ENCODE measurements around the gene GAPDH. TPM values are rescaled to one million over a fixed set of nuclear protein-coding genes. Genes with fewer than 3 reads are reported as not detected.
"Not testable (repeated sequence)": the region's sequence is repeated elsewhere in the genome, so short reads cannot be mapped to it uniquely, and the experiment has no call there.

Gene GAPDH
- polyA plus RNA-seq (ENCODE audit: insufficient read length in 4 of 4): 1,000 to 10,000 TPM; 1,811 to 2,323 (median 1,879) TPM

DNA sequence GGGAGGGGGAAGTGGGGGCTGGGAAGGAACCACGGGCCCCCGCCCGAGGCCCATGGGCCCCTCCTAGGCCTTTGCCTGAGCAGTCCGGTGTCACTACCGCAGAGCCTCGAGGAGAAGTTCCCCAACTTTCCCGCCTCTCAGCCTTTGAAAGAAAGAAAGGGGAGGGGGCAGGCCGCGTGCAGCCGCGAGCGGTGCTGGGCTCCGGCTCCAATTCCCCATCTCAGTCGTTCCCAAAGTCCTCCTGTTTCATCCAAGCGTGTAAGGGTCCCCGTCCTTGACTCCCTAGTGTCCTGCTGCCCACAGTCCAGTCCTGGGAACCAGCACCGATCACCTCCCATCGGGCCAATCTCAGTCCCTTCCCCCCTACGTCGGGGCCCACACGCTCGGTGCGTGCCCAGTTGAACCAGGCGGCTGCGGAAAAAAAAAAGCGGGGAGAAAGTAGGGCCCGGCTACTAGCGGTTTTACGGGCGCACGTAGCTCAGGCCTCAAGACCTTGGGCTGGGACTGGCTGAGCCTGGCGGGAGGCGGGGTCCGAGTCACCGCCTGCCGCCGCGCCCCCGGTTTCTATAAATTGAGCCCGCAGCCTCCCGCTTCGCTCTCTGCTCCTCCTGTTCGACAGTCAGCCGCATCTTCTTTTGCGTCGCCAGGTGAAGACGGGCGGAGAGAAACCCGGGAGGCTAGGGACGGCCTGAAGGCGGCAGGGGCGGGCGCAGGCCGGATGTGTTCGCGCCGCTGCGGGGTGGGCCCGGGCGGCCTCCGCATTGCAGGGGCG lies at the start of gene GAPDH:
TSS of gene GAPDH (plus strand) at position 595 of the 772 bp plus-strand sequence. CDS start 316 bp downstream, outside the sequence.
- peak; percentile 88 to 94 (median 92) for DNase-seq (ENCODE audit: low read depth in 4 of 4, low spot score in 3 of 4)

DNA sequence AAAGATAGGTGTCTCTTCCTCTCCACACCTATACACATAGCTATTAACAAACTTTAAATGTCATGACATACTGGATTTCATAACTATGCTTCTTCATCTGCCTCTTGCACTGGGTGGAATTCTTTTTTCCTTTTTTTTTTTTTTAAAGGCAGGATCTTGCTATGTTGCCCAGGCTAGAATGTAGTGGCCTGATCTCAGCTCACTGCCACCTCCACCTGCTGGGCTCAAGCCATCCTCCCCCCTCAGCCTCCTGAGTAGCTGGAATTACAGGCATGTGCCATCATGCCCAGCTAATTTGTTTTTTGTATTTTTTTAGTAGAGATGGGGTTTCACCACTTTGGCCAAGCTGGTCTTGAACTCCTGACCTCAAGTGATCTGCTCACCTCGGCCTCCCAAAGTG lies 46.1 kb upstream of the GAPDH start:
- no peak for DNase-seq (ENCODE audit: low read depth in 4 of 4, low spot score in 3 of 4)

DNA sequence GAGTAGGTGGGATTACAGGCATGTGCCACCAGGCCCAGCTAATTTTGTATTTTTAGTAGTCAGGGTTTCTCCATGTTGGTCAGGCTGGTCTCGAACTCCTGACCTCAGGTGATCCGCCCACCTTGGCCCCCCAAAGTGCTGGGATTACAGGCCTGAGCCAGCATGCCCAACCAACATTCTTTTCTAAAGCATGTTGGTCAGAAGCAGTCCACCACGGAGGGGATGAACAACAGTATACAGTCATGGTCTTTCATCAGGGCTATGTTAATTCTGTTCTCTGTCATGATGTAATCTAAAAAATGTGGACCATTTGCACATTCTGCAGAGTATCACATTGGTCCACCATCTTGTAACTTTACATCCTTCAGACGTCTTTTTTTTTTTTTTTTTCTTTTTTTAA lies 44.9 kb upstream of the GAPDH start:
- DNase-seq (ENCODE audit: low read depth in 4 of 4, low spot score in 3 of 4): no peak

DNA sequence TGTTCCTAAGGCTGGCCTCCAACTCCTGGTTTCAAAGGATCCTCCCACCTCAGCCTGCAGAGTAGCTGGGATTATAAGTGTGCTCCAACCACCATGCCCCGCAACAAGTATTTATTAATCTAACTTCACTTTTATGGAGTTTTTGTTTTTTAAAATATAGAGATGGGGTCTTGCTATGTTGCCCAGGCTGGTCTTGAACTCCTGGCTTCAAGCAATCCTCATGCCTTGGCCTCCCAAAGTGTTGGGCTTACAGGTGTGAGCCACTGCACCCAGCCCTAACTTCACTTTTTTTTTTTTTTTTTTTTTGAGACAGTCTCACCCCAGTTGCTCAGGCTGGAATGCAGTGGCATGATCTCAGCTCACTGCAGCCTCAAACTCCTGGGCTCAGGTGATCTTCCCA lies 43.6 kb upstream of the GAPDH start:
- DNase-seq (ENCODE audit: low read depth in 4 of 4, low spot score in 3 of 4): not testable (repeated sequence)

DNA sequence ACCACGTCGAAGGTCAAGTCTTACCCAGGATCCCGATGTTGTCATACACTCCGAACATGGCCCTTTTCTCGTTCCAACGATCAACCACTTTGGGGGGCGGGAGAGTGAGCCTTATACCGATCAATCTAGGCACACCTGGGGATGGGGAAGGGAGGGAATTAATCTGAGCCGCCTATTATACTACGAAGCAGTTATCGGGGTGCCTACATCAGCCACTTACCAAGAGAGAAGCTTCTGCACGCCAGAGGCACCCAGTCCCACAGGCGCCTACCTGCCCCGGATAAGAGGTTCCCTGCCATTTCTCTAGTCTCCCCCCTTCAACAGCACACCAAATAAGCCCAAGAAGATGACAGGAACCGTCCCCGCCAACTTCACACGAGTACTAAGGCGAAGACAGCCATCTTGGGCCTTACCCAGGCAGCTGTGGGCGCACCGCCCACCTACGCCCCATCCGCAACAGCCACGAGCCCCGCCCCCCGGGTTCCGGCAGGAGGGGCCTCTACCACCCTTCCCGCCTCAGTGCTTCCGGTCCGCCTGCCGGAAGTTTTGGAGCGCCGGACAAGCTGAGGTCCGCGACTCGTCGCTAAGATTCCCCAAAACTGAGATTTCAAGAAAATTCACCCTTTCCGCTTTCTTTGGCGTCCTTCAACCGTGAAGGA lies 41.4 kb upstream of the GAPDH start, which contains the start of gene MRPL51:
TSS of gene MRPL51 (minus strand) at position 425 of the 659 bp plus-strand sequence. CDS start at position 299, 126 bp downstream.
- peak; percentile 86 to 95 (median 90) for DNase-seq (ENCODE audit: low read depth in 4 of 4, low spot score in 3 of 4)

DNA sequence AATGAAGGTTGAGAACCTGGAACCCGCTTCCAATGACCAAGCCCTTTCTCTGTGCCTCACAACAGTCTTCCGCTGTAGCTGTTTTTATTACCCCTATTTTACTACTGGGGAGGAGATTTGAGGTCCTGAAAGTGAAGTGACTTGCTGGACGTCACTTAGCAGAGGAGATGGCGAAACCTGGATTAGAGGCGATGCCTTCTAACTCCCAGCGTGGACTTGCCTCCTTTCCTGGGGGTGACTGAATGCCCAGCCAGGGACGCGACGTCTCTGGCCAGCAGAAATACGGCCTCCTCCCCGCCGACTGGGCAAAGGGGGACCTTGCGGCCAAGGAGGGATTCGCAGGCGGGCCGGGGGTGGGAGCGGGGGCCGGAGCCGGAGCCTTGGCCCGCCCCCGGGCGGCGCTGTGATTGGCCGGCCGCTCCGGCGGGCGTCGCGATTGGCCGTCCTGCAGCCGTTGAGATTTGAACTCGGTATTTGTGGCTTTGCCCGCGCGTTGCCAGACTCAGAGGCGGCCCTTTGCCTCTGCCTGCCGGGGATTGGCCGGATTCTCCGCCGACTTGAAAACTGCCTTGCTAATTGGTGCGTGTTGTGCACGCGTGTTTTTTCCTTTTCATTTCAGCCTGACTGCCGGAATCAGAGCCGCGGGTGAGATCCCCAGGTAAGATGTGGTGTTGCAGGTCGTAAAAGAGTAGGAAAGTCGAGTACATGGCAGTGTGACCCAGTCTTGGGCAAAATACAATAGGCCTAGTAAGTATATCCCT lies 40.6 kb upstream of the GAPDH start, which contains the start of gene NCAPD2:
TSS of gene NCAPD2 (plus strand) at position 606 of the 761 bp plus-strand sequence. CDS start 997 bp downstream, outside the sequence.
- peak; percentile 81 to 92 (median 88) for DNase-seq (ENCODE audit: low read depth in 4 of 4, low spot score in 3 of 4)

DNA sequence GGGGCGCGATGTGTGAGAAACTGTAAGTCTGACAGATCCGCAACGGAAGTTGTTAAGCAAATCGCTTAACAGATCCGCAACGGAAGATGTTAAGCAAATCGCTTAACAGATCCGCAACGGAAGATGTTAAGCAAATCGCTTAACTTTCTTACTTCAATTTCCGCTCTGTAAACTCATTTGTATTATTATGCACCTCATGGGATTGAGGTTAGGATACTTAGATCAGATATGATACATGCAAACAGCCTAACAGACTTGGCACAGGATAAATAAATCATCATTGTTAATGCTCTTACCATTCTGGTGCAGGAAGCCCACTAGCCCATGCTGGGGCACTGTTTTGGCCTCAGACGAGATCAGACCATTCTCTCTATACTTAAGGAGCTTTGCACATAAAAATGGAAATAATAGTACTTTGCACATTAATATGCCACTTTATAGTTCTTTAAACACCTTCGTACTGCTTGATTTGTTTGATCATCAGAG lies 40.0 kb upstream of the GAPDH start:
- peak in 1 of 4 donors; percentile 3 for DNase-seq (ENCODE audit: low read depth in 4 of 4, low spot score in 3 of 4)

DNA sequence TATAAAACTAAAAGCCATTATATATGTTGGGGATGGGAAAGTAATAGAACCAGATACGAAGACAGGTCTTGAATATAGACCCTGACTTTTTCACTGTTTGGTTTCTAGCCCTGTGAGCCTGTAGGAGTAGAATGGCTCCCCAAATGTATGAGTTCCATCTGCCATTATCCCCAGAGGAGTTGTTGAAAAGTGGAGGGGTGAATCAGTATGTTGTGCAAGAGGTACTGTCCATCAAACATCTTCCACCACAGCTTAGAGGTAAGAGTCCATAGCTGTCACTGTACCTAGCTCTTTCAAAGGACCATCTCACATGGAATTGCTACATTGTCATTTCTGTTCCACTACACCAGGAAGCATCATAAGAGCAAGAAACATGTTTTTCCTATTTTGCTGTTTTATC lies 39.3 kb upstream of the GAPDH start:
- no peak for DNase-seq (ENCODE audit: low read depth in 4 of 4, low spot score in 3 of 4)

DNA sequence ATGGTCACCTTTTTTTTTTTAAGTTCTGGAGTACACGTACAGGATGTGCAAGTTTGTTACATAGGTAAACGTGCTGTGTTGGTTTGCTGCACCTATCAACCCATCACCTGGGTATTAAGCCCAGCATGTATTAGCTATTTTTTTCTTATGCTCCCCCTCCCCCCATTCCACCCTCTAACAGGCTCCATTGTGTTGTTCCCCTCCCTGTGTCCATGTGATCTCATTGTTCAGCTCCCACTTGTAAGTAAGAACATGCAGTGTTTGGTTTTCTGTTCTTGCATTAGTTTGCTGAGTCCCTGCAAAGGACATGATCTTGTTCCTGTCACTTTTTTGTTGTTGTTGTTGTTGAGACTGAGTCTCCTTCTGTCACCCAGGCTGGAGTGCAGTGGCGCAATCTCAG lies 37.0 kb upstream of the GAPDH start:
- not testable (repeated sequence) for DNase-seq (ENCODE audit: low read depth in 4 of 4, low spot score in 3 of 4)

DNA sequence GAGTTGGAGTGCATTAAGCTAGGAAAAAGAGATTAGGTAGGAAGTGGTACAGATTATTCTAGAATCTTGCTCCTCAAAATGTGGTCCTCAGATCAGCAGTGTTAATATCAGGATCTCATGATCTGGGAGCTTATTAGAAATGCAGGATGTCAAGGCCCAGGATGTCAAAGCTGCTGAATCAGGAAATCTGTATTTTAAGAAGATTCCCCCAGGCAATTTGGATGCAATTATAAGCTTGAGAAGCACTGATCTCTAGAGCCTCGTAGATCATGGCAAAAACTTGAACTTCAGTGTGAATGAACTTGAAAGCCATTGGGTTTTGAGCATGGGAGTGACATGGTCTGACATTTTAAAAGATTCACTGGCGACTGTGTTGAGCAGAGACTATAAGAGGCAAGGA lies 33.9 kb upstream of the GAPDH start:
- DNase-seq (ENCODE audit: low read depth in 4 of 4, low spot score in 3 of 4): no peak

DNA sequence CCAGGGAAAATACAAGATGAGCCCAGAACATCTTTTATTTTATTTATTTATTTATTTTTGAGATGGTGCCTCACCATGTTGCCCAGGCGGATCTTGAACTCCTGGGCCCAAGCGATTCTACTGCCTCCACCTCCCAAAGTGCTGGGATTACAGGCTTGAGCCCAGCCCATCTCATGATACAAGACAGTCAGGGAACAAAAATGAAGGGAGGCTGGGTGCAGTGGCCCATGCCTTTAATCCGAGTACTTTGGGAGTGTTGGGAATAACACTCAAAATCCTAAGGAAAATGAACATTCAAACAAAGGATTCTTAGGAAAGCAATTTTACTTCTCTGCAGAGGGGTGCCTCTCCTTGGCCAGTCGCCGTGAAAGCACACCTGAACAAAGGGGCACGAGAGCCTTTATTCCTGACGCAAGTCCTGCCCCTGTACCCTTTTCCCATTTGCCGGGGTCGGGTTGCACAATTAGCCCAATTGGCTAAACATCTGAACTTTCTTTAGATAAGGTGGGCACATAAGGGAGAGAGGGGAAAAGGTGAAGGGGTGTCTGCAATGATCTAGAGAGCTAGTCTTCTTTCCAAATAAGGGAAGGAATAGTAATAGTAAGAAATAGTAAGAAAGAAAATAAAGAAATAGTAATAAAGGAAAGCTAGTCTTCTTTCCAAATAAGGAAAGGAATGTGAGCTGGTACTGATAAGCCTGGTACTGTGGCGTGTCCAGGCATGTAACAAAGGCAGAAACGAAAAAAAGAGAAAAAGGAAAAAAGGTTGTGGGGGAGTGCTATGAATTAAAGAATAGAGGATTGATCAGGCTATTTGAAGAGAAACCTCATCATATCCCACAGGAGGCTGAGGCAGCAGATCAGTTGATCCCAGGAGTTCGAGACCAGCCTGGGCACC lies 27.0 kb upstream of the GAPDH start:
- no peak for DNase-seq (ENCODE audit: low read depth in 4 of 4, low spot score in 3 of 4)

DNA sequence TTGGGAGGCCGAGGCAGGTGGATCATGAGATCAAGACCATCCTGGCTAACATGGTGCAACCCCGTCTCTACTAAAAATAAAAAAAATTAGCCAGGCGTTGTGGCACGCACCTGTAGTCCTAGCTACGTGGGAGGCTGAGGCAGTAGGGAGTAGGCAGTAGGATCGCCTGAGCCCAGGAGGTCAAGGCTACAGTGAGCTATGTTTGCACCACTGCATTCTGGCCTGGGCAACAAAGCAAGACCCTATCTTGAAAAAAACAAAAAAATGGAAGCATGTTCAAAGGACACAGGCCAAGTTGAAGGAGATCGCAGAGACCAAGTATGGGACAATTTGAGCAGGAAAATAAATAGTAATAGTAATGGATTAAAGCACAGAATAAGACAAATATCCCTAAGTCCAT lies 26.2 kb upstream of the GAPDH start:
- DNase-seq (ENCODE audit: low read depth in 4 of 4, low spot score in 3 of 4): no peak

DNA sequence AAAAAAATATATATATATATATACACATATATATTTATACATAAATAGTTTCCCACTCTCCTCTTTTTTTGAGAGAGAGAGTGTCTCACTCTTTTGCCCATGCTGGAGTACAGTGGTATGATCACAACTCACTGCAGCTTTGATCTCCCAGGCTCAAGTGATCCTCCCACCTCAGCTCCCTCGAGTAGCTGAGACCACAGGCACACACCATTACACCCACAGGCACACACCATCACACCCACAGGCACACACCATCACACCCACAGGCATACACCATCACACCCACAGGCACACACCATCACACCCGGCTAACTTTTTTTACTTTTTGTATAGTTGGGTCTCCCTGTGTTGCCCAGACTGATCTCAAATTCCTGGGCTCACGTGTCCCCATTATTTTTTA lies 14.1 kb upstream of the GAPDH start:
- no peak for DNase-seq (ENCODE audit: low read depth in 4 of 4, low spot score in 3 of 4)

DNA sequence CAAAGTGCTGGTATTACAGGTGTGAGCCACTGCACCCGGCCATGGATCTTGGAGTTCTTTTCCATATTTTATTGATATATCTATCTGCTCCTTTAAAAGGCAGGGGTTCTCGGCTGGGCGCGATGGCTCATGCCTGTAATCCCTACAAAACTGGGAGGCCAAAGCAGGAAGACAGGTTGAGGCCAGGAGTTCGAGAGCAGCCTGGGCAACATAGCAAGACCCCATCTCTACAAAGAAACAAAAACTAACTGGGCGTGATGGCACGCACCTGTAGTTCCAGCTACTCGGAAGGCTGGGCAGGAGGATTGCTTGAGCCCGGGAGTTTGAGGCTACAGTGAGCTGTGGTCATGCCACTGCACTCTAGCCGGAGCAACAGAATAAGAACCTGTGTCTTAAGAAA lies 12.1 kb upstream of the GAPDH start:
- no peak for DNase-seq (ENCODE audit: low read depth in 4 of 4, low spot score in 3 of 4)

DNA sequence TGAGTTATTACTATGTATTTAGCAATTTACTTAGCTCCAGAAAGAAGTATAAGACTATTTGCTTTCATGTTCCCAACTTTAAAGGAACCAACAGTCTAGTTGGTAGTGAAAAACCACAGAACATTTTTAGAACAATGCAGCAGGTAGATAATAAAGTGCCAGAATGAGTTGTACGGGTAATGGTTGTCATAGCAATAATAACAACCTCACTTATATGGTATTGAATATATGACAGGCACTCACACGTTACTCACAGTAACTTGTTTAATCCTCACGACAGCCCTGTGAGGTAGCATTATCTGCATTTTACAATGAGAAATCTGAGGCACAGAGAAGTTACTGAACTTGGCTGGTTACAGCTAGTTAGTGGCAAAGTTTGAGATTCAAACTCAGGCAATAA lies 10.6 kb upstream of the GAPDH start:
- no peak for DNase-seq (ENCODE audit: low read depth in 4 of 4, low spot score in 3 of 4)

DNA sequence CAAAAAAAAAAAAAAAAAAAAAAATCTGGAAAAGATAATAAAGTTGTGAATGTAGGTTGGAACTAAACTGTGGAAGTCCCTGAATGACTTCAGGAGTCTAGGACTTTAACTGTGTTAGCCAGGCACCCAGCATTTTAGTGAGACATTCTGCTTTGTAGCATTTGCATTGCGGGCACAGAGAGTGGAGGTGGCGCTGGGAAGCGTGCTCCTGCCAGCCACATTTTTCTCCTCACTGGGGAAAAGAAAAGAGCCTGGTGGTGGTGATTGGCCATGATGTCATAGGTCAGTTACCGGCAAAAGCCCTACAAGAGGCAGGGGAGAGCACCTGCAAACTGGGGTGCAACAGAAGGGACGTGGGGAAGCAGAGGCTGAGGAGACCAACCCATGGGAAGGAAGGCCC lies 9.7 kb upstream of the GAPDH start:
- DNase-seq (ENCODE audit: low read depth in 4 of 4, low spot score in 3 of 4): no peak

DNA sequence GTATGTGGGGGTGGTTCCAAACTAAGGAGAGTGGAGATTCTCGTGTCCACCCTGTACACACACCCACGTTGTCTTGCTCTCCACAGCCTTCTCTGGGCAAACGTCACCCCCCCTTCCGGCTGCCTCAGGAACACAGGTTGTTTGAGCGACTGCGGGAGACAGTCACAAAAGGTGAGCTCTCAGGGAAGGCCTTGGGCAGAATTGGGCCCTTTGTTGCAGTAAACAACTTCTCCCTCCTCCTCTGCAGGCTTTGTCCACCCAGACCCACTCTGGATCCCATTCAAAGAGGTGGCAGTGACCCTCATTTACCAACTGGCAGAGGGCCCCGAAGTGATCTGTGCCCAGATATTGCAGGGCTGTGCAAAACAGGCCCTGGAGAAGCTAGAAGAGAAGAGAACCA lies 8.1 kb upstream of the GAPDH start:
- DNase-seq (ENCODE audit: low read depth in 4 of 4, low spot score in 3 of 4): no peak

DNA sequence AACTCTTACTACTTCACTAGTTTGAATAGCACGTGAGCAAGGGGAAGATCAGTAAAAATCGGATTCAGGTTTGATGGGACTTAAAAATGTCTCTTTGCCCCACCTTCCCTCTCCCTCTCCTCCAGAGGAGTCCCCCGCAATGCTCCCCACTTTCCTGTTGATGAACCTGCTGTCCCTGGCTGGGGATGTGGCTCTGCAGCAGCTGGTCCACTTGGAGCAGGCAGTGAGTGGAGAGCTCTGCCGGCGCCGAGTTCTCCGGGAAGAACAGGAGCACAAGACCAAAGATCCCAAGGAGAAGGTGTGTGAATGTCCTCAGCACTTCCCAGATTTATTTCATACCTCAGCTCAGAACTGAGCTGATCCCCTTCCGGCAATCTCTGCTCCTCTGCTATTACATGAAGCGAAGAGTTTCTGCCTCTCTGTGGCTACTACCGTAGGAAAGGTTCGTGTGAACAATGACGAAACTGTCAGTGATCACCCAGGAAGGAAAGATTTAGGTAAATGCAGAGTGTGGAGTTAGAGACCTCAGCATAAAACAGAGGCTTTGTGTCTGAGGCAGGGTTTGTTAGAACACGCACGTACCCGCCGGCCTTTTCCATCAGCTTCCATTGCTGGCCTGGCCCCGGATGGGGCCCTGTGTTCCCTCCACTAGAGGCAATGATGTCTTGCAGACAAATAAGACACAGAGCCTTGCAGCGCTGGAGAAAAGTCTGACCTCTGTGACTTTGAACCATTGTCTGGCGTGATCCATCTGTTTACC lies 7.4 kb upstream of the GAPDH start:
- no peak for DNase-seq (ENCODE audit: low read depth in 4 of 4, low spot score in 3 of 4)

DNA sequence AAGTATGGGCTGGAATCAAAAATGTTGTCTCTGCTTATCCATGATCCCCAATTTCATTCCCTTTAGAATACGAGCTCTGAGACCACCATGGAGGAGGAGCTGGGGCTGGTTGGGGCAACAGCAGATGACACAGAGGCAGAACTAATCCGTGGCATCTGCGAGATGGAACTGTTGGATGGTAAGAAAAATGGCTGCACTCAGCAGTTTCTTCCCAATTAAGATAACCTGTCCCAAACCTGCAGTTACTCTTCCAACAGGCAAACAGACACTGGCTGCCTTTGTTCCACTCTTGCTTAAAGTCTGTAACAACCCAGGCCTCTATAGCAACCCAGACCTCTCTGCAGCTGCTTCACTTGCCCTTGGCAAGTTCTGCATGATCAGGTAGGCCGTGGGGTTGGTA lies 6.6 kb upstream of the GAPDH start:
- DNase-seq (ENCODE audit: low read depth in 4 of 4, low spot score in 3 of 4): no peak
